M059J (cell line): ENCODE data around the gene FBXO24. TPM values are rescaled to one million over a fixed set of nuclear protein-coding genes. Genes with fewer than 3 reads are reported as not detected.

Experiments
- DNase-seq: peaks from one replicate; pipeline ENCODE4 v3.0.0-alpha.2; 2012; ENCODE audit warnings: low read depth
- total RNA-seq: library from RNA; depleted of rRNA; stranded (reverse); fragments of >200 nt; shearing (Covaris generic); gene quantifications from 2 replicates; pipeline ENCODE4 v1.2.3, GENCODE V29; 2014

FBXO24 gene
- total RNA-seq, 1 experiment from 2014 or later = 0.44 TPM

- DNase-seq = peak; percentile 27
Measured at GRCh38 chr7:100614308-100614861, 28.3 kb downstream of the FBXO24 start.

GRCh38 chr7:100620239-100620638, 34.1 kb downstream of the FBXO24 start:
- no peak for DNase-seq

- DNase-seq = no peak
Measured at GRCh38 chr7:100620804-100621203, 34.7 kb downstream of the FBXO24 start.

- DNase-seq = no peak
Measured at GRCh38 chr7:100621554-100621953, 35.4 kb downstream of the FBXO24 start.

- no peak for DNase-seq
Measured at GRCh38 chr7:100623951-100624824, 38.1 kb downstream of the FBXO24 start.

- no peak for DNase-seq
Measured at GRCh38 chr7:100626055-100626454, 39.9 kb downstream of the FBXO24 start.

- DNase-seq = peak; percentile 21
Measured at GRCh38 chr7:100626530-100627237, 40.6 kb downstream of the FBXO24 start.

GRCh38 chr7:100627238-100627549, 41.1 kb downstream of the FBXO24 start:
- no peak for DNase-seq

- peak; percentile 38 for DNase-seq
Measured at GRCh38 chr7:100629117-100629716, 43.1 kb downstream of the FBXO24 start.

GRCh38 chr7:100630066-100630465, 43.9 kb downstream of the FBXO24 start:
- DNase-seq = no peak

GRCh38 chr7:100632951-100633717, 47.0 kb downstream of the FBXO24 start:
- DNase-seq = peak; percentile 47

GRCh38 chr7:100639995-100640516, 53.9 kb downstream of the FBXO24 start:
- DNase-seq = no peak

- no peak for DNase-seq
Measured at GRCh38 chr7:100640517-100641440, 54.7 kb downstream of the FBXO24 start.

- no peak for DNase-seq
Measured at GRCh38 chr7:100641463-100641859, 55.3 kb downstream of the FBXO24 start, which contains the start of gene TFR2. Gene TFR2 (minus strand): TSS chr7:100641552. CDS start chr7:100641509, 43 bp downstream.

- DNase-seq = no peak
Measured at GRCh38 chr7:100641860-100642533, 55.9 kb downstream of the FBXO24 start.

- no peak for DNase-seq
Measured at GRCh38 chr7:100642534-100642907, 56.4 kb downstream of the FBXO24 start.

- no peak for DNase-seq
Measured at GRCh38 chr7:100649826-100650565, 63.9 kb downstream of the FBXO24 start.
